CD4-positive, alpha-beta T cell treated with Interferon alpha-2 for 1 hour (primary cell): ENCODE results near the gene PBX4.
"Not testable (repeated sequence)": the region's sequence is repeated elsewhere in the genome, so short reads cannot be mapped to it uniquely, and the experiment has no call there.

Experiments used
- DNase-seq, 2 donors: peaks; one replicate each; pipeline ENCODE4 v3.0.0-alpha.2; 2020 to 2022

Gene PBX4

GRCh38 chr19:19618219-19619051, at the start of gene PBX4:
PBX4 (minus strand) TSS chr19:19618687; CDS start chr19:19618629, 58 bp downstream.
- DNase-seq = peak; percentile 99

GRCh38 chr19:19665420-19665948, 47.0 kb upstream of the PBX4 start:
- not testable (repeated sequence) for DNase-seq

GRCh38 chr19:19663256-19664120, 45.0 kb upstream of the PBX4 start, which contains the start of gene ATP13A1:
ATP13A1 (minus strand) TSS chr19:19663676; CDS start chr19:19663666, 10 bp downstream.
- DNase-seq = peak; percentile 97 to 98

- DNase-seq = peak in 1 of 2 donors; percentile 15
These were observed 44.4 kb upstream of the PBX4 start for GRCh38 chr19:19662871-19663255.

- DNase-seq = peak in 1 of 2 donors; percentile 20
These were observed 43.9 kb upstream of the PBX4 start for GRCh38 chr19:19662344-19662743.

GRCh38 chr19:19661675-19662251, 43.3 kb upstream of the PBX4 start:
- DNase-seq = peak; percentile 81 to 82

GRCh38 chr19:19661141-19661674, 42.7 kb upstream of the PBX4 start:
- DNase-seq = no peak

GRCh38 chr19:19659646-19660245, 41.3 kb upstream of the PBX4 start:
- no peak for DNase-seq

- no peak for DNase-seq
These were observed 38.9 kb upstream of the PBX4 start for GRCh38 chr19:19657397-19657783.

- no peak for DNase-seq
These were observed 38.2 kb upstream of the PBX4 start for GRCh38 chr19:19656451-19657396.

- DNase-seq = no peak
These were observed 37.3 kb upstream of the PBX4 start for GRCh38 chr19:19655641-19656343.

- no peak for DNase-seq
These were observed 36.6 kb upstream of the PBX4 start for GRCh38 chr19:19655051-19655594.

GRCh38 chr19:19654441-19654840, 36.0 kb upstream of the PBX4 start:
- no peak for DNase-seq

GRCh38 chr19:19653597-19654147, 35.2 kb upstream of the PBX4 start:
- DNase-seq = no peak

- no peak for DNase-seq
These were observed 34.2 kb upstream of the PBX4 start for GRCh38 chr19:19652482-19653295.

GRCh38 chr19:19651076-19651475, 32.6 kb upstream of the PBX4 start:
- DNase-seq = no peak

- no peak for DNase-seq
These were observed 31.8 kb upstream of the PBX4 start for GRCh38 chr19:19650331-19650730.

GRCh38 chr19:19649580-19649995, 31.1 kb upstream of the PBX4 start:
- DNase-seq = no peak

GRCh38 chr19:19649155-19649554, 30.7 kb upstream of the PBX4 start:
- DNase-seq = no peak
